Stimulated activated CD8-positive, alpha-beta memory T cell treated with anti-CD3 and anti-CD28 coated beads, Interleukin-12 subunit alpha, Interleukin-12 subunit beta, amount 100 ng/mL, for 1 hour (primary cell): ENCODE data around the gene TNRC6B.
"Not testable (repeated sequence)": the region's sequence is repeated elsewhere in the genome, so short reads cannot be mapped to it uniquely, and the experiment has no call there.

ENCODE experiments used
- DNase-seq: peaks from one replicate; pipeline ENCODE4 v3.0.0-alpha.2; 2020; ENCODE audit warnings: low read depth

Gene TNRC6B

DNA sequence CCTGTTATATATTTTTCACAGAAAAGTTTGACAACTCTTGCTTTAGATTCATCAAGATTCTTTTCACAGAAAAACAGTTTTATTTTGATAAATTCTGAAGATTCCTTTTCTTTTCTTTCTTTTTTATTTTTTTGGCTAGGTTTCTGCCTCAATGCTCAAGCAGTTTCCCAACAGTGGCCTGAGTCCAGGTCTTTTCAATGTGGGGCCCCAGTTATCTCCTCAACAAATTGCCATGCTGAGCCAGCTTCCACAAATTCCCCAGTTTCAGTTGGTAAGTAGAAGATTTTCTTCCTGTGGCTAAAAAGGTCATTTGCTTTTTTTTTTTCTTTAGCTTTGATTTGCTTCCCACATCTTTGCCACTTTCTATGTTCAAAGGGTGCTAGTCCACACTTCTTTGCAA, 122.6 kb downstream of the TNRC6B start:
- no peak for DNase-seq

DNA sequence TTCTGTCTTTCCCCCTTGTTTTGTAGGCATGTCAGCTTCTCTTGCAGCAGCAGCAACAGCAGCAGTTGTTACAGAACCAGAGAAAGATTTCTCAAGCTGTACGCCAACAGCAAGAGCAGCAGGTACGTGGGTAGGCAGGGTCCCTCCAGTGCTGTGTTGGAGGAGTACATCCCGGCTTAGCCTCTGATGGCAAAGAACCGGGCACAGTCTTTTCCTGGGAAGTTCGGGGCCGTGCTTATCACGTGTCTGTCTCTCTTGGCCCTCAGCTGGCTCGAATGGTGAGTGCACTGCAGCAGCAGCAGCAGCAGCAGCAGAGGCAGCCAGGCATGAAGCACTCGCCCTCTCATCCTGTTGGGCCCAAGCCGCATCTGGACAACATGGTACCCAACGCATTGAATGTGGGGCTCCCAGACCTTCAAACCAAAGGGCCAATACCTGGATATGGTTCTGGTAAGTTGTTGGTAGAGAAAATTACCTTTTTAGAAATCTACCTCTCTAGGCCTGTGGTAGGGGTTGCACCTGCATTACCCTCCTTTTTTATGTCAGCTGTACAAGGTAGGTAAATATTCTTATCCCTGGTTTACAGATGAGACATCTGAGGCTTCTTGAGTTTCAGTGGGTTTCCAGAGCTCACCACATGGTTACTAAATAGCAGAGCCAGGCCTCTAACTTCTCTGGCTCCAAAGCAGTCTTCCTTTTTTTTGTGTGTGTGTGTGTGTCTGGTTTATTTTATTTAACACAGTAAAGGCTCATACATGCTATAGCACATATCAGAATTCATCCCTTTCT, 123.4 kb downstream of the TNRC6B start:
- DNase-seq: no peak

DNA sequence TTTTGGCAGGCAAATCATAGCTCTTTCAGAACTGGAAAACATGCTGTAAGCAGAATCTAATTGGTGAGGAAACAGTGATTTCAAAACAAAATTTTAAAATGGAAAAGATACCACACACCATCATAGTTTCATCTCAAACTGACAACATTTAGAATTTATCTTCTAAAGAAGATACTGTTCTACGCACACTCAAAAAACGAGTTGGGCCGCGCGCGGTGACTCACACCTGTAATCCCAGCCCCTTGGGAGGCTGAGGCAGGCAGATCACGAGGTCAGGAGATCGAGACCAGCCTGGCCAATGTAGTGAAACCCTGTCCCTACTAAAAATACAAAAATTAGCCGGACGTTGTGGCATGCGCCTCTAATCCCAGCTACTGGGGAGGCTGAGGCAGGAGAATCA, 124.4 kb downstream of the TNRC6B start:
- no peak for DNase-seq

DNA sequence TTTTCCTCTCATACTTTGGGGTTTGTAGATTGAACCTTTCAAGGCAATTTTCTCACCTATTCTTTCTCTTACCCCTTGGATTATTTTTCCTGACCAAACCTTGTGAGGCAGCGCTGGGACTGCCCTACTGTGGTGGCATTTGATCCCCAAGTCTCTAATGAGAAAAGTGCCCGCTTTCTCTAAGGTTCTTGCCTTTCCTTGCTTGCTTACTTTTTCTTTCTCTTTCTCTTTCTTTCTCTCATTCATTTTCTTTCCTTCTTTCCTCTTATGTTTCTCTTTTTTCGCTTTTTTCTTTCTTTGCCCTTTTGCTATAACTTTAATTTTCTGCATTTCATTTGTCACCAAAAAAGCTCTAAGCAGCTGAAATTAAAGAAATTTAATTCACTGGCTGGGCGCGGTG, 127.9 kb downstream of the TNRC6B start:
- DNase-seq: no peak

DNA sequence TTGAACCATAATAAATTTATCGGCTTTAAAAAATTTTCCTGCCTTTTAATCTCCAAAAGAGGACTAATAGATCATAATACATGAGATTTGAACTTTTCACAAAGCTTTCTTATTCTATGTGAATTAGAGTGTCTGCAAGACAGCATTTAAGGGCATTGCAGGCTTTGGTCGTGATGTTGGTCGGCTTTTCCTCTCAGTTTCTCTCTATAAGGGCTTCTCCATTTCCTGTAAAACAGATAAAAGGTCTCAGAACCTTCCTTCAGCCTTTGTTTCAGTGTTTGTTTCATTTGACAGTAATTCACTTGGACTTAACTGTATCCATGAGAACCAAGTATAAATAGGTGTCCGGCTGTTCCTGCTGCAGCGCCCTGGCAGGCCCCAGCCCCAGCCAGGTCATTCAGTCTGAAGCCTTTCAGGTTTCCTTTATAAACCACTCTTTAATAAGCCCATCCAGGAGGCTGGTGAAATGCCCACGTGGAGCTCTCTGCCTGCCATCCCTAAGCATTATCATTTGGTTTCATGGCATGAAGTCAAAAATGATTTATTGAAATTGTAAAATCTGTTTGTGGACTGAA, 131.4 kb downstream of the TNRC6B start:
- no peak for DNase-seq

DNA sequence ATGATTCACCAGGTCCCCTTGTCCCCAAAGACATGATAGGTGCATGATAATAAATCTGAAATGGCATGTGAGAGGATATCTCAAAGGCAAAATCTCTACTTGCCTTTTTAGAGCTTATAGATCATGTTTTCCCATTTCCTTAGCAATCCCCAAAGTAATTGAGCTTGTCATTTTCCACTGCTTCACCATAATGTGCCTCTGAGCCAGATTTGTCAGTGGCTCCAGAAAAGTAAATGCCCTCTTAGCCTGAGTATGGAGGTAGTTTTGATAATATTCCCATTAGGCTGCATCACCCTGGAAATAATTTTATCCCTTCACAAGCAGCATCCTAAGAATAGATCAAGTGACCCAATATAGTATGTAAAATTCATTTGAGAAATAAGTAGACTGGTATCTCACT, 131.9 kb downstream of the TNRC6B start:
- DNase-seq: no peak

DNA sequence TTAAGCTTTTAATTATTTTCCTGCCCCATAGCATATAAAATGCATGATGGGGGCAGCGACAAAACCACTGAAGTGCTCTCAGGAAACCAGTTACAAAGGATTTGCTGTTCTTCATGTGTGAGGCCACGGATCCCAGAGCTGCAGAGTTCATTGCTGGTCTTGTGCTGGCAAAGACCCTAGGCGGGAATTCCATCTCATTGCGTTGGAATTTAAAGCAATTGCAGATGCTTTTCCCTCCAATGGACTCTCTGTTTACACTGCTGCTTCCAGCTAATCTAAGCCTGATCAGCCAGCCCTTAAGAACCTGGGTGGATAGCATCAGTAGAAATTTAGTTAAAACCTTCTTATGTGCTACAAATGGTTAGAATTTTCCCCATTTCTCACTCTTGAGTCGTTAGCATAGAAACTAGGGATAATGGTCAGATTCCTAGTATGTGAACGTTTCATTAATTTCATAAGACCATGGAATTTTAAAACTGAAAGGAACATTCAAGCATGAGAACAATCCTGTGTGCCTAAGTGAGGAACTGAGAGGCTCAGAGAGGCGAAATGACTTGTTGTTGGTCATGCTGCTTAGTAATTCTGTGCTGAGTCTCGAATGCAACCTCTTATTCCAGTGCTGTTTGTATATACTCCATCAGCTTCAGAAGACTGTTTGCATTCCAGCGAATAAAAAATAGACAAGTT, 132.5 kb downstream of the TNRC6B start:
- DNase-seq: no peak

DNA sequence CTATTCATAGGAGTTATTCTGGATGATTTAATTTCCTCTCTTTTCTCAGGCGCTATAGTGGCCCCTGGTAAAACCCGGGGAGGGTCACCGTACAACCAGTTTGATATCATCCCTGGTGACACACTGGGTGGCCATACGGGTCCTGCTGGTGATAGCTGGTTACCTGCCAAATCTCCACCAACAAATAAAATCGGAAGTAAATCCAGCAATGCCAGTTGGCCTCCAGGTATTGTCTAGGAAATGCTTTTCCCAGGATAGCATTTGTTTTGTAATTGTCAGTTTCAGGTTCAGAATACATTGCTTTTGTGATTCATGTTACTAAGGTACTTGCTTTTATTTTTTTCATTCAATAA, 133.0 kb downstream of the TNRC6B start:
- DNase-seq: no peak

DNA sequence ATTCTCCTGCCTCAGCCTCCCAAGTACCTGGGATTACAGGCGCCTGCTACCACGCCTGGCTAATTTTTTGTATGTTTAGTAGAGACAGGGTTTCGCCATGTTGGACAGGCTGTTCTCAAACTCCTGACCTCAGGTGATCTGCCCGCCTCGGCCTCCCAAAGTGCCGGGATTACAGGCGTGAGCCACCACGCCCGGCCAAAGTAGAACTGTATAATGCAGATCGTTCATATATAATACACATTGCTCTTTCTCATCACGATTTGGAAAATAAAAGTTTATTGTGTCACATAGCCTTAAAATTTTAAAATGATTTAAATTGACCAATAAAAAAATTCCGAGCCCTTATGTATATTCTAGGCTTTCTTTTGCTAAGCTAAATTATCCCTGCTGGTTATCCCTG, 133.9 kb downstream of the TNRC6B start:
- not testable (repeated sequence) for DNase-seq

DNA sequence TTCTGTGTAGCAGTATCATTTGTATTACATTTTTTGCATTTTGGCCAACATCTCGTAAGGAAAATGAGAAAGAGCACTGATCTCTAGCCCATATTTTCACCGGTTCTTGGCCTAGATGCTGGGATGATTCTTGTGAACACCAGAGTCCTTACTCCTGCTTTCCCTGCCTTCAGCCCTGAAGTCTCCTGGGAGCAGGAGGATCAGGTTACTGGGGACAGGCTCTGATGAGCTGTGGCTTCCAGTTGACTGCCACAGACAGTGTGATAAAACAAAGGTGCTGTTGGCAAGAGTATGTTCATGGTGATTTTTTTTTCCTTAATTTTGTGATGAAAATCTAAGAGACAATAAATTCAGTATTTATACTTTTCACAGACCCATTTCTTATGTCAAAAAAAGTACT, 134.3 kb downstream of the TNRC6B start:
- no peak for DNase-seq

DNA sequence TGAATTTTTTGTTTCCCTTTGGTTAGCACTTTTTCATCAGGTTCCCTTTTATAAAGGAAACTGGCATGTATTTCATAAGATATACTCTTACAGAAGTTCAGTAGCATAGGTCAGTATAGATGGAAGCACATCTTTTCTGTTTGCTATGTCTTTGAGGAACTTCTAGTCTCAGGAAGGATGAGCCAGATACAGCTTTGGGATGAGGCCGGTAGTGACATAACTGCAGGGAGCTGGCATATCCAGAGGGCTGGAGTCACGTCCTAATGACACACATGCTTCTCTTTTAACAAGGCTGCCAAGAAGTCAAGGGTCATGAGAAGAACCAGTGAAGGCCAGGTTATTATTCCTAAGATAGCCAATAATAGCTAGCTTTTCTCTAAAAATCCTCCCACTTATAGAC, 135.3 kb downstream of the TNRC6B start:
- no peak for DNase-seq

DNA sequence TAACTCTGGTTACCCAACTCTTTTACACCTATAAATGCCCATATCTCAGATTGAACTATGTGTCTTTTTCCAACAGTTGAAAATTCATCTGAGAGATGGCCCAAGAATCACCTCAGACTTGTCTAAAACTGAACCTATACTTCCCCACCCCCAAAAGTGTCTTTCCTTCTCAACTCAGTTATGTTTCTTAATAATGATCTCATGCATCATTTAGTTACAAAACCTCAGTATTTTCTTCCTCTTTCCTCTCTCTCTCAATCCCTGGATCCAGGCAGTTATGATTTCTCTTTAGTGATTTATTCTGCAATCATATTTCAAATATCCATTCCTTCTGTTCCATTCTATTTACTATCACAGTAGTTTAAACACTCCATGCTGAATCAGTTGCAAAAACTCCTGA, 136.3 kb downstream of the TNRC6B start:
- no peak for DNase-seq

DNA sequence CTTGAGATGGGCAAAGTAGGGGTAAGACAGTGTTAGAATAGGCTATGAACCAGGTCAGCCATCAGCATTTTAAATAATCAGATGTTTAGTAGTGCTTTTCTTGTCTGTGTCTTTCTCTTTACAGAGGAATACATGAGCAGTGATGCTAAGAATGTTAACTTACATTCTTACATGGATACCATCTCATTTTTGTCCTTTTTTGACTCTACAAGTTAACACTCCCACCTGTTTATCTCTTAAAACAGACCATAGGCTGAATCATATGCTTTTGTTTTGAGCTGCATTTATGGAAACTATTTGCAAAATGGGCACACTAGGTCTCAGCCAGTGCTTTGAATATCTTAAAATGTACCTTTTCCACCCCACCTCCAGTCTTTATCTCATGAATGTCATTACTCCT, 143.0 kb downstream of the TNRC6B start:
- DNase-seq: no peak

DNA sequence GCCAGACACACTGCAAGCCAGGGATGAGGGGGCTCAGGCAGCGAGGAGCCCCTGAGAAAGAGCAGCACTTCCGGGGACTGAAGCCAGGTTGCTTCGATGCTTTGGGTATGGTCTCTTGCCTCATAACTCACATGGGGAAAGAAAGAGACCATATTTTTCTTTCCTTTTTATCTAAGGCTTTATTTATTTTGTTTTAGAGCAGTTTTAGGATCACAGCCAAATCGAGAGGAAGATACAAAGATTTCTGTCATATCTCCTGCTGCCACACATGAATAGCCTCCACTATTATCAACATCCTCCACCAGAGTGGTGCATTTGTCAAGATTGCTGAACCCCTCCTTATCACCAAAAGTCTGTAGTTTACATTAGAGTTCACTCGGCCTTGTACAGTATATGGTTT, 144.3 kb downstream of the TNRC6B start:
- DNase-seq: no peak

DNA sequence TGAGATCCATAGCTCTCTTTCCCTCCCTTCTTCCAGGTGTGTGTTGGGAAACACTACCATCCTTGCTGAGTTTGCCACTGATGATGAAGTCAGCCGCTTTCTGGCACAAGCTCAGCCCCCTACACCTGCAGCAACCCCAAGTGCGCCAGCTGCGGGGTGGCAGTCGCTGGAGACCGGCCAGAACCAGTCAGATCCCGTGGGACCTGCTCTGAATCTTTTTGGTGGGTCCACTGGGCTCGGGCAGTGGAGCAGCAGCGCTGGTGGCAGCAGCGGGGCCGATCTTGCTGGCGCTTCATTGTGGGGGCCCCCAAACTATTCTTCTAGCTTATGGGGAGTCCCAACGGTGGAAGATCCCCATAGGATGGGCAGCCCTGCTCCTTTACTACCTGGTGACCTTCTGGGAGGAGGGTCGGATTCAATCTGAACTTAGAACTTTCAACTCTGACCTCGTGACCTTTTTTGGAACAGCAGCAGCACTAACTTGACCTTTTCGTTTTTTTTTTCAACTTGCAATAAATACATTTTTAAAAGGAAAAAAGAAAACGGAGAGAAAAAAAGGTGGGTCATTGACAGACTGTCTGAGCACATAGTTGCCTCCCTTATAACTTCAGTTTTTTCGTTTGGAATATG, 145.2 kb downstream of the TNRC6B start:
- no peak for DNase-seq

DNA sequence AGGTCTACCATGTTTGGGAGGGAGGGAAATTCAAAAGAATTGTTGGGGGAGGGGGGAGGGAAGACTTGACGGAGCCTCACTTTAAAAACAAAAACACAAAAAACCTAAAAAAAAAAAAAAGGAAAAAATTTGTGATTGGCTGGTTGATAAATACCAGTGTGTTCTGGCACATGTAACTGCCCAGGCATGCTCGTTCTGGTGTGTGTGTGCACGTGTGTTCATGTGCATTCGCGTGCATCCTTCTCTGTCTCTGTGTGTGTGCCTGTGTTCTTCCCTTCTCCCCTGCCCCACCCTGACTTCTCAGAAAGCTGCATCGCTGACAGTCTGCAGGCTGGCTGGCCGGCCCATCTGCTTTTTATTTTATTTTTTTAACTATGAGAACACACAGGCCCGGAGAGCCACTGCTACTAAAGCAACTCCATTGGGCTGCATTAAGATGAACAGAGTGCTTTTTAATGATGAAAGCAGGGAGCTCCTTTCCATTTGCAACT, 146.0 kb downstream of the TNRC6B start:
- no peak for DNase-seq

DNA sequence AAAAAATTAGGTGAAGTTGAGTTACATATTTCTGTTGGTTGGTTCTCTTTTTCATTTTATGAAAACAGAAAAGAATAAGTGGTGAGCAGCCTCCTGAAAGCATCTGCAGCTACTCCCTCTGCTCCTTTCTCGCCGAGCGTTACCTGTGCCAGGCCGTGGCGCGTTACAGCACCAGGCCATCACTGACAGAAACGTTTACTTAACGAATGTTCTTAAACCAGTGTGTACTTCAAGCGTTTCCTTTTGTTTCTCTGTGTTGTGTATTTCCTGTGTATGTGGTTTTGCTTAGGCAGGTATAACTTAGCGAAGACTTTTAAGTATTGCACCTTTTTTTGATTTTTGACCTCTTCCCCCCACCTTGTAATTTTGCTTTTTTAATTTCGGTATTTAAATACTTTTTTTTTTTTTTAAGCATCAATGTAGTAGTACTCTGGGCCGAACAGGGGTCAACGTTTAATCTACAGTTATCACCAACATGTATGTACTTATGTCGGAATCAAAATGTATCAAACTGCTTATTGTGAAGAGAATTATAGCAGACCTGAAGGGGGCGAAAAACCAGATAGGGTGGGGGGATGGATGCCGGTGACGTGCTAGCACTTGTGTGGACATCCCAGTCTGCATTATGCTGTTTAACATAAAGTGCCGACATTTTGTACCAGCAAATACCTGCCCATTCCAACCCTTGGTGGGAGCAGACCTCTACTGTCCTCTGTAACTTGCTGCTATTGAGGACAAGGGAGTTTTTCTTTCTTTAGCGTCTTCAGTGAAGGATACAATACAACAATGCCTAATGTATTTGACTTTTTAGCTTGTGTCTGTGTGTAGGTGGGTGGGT, 147.0 kb downstream of the TNRC6B start:
- DNase-seq: no peak

DNA sequence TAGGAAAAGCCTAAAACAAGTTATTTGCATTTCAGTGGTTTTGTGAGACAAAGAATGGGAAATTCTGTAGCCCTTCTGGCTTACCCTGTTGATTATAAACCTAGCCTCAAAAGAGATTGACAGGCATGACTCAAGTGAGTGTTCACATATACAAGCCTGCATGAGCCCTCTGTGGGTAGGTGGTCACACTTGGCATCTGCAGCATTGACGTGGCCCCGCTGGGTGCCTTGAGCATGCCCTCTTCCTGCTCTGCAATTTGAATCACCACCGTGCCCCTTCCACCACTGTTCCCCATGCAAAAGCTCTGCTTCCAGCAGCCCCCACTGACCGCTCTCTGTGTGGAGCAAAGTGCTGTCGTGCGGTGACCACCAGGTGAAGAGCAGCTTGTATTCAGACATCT, 147.6 kb downstream of the TNRC6B start:
- no peak for DNase-seq

DNA sequence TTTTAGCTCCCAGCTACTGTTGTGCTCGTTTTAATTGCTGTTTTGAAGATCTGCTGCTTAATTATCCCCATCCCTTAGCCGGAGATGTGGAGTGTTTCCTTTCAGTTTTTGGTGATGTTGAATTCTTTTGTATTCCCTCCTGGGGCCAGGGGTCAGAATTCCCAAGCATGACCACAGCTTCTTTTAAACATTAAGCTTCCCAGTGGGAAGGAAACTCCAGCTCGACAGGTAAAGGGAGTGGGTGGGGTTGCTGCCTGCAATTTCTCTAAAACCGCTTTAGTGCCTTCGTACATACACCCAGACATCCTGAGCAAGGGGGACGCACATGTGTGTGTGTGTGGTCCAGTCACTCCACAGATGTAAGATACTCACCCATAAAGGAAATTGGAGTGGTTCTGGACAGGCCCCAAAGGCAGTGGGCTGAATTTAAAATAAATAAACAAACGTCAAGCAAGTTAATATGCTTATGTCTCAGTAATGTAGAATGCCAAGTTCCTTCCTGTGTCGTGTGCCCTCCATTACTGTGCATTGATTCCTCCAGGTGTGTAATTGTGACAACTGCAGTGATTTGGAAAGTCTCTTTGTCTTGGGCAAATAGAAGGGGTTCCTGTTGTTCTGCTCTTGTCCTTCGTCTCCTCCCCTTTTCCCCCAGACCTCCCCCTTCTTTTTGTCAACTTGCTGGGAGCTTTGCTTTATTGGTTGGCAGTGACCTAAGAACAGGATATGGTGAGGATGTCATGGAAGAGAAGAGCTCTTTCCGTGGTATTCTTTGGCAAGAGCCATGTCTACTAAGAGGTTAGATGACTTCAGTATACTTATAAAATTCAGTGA, 149.4 kb downstream of the TNRC6B start:
- no peak for DNase-seq

DNA sequence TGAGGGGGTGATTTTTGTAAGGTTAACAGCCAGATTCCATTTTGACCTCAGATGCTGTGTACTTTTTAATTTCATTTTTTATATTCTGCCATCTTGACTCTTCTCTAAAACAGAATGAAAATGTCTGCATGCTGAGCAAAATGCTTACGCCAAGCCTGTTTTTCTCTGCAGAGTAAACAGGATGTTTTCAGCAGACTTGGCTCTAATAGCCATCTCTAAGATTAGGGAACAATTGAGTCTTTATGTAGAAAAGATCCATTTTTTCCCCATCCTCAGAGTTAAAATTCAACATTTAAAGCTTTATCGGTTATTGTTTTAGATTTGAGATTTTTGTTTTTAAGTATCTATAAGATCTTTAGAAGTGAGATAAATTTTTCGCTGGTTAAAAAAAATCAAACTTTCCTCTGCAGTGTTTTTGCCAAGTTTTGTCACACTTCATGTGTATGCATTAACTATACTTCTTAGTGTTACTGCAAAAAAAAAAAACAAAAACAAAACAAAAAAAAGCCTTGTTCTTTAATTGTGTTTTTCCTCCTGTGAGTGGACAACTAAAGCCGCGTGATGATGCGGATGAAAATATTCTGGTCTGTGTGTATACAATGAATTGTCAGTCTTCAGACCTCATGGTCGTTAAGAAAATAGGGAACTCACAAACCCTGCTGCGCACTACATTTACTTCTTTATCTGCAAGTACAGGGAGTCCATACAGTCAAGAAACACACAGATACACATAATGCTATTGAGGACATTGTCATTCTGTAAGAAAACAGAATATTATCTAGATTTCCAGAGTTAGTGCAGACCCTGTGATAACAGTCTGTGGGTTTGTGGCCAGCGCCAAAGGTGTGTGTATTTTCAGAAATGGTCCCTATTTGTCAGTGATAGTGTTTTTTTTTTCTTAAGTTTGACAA, 151.1 kb downstream of the TNRC6B start:
- no peak for DNase-seq
